GM18499 (cell line): Measurements from ENCODE around the gene SMG9.
"Not testable (repeated sequence)": the region's sequence is repeated elsewhere in the genome, so short reads cannot be mapped to it uniquely, and the experiment has no call there.

Experiments used
- ATAC-seq: cut with Tn5 transposase; IDR thresholded peaks from one replicate; pipeline ENCODE4 v1.9.1; 2021; ENCODE audit warnings: moderate number of reproducible peaks; ENCODE audit not compliant: insufficient read depth, unreplicated experiment

Gene SMG9

DNA sequence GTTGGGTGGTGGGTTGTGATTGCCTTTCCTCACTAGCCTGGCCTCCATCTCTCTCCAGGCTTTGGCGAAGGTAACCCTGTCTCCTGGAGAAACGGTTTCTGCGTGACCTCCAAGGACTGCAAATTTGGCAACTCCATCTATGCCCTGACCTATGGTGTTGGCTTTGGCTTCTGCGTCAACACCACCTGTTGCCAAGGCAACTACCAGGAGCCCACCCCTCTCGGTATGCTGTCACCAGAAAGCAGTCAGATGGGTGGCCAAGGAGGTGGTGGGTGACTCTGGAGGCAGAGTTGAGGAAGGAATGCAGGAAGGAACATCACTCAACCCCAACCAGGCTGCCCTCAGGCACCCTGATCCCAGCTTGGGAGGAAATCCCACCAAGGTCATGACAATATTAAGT lies 57.5 kb downstream of the SMG9 start:
- no peak for ATAC-seq

GRCh38 chr19:43695985-43696704 lies 58.6 kb downstream of the SMG9 start:
- no peak for ATAC-seq

- no peak for ATAC-seq
Measured at GRCh38 chr19:43694553-43694952, 60.2 kb downstream of the SMG9 start.

GRCh38 chr19:43692877-43693276 lies 61.9 kb downstream of the SMG9 start:
- ATAC-seq, result no peak

GRCh38 chr19:43692385-43692784 lies 62.4 kb downstream of the SMG9 start:
- ATAC-seq, result no peak

- no peak for ATAC-seq
Measured at GRCh38 chr19:43691755-43692154, 63.0 kb downstream of the SMG9 start.

DNA sequence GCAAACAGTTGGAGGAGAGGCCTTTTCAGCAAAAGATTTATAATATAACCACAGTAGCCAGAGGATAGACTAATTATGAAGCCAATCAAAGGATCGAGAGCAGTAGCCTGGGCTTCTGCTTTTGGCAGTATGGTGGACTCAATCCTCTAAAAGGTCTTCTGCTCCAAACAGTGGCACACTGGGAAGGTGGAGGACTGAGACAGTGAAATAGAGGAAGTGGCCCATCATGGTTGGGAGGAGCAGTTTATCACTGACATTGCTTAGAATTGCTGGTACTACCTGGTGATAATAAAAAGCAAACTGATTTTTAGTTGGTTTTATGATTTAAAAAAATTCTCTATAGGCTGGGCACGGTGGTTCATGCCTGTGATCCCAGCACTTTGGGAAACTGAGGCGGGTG lies 63.9 kb downstream of the SMG9 start:
- no peak for ATAC-seq

GRCh38 chr19:43690444-43690843 lies 64.3 kb downstream of the SMG9 start:
- ATAC-seq, result no peak

DNA sequence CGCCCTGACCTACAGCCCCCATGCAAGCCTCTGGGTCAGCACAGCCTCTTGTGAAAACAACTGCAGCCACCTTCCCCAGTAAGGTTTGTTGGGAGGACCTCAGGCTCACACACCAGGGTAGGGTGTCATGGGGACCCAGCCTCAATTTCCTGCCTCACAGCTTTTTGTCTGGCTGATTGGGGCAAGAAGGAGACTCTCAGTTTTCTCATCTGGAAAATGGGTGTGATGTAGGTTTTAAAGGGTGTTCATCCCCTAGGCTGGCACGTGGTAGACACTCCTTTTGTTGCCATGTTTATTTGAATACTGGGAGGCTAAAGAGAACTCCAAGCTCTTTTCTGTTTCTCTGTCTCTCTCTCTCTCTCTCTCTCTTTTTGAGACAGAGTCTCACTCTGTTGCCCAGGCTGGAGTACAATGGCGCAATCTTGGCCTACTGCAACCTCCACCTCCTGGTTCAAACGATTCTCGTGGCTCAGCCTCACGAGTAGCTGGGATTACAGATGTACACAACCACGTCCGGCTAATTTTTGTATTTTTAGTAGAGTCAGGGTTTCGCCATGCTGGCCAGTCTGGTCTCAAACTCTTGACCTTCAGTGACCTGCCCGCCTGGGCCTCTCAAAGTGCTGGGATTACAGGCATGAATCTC lies 66.6 kb downstream of the SMG9 start:
- no peak for ATAC-seq

DNA sequence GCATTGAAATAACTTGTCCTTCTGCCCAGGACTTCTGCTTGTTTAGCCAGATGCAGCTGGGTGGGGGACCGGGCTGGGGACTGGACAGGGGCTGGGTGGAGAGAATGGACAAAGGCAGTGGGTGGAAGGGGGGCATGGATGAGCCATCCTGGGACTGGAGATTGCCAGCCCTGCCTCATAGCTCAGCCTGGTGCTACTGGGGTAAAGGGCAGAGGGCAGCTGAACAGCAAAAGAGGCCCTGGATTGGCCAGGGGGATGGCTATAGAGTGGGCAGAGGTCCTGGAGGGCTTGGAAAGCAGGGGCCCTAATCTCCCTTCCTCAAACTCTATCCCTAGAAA lies 67.1 kb downstream of the SMG9 start:
- no peak for ATAC-seq

- no peak for ATAC-seq
Measured at GRCh38 chr19:43684326-43684725, 70.4 kb downstream of the SMG9 start.

DNA sequence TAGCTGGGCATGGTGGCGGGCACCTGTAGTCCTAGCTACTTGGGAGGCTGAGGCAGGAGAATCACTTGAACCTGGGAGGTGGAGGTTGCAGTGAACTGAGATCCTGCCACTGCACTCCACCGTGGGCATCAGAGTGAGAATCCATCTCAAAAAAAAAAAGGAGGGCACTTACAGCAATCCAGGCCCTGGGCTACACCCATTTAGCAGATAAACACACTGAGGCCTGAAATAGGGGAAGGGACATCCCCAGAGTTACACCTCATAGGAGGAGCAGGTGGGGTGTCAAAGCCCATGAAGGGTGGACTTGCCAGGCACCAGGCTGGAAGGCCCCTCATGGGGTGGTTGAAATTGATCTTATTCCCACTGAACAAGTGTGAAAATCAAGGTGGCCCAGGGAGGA lies 70.9 kb downstream of the SMG9 start:
- ATAC-seq, result no peak

- ATAC-seq, result no peak
Measured at GRCh38 chr19:43682824-43683661, 71.7 kb downstream of the SMG9 start.

DNA sequence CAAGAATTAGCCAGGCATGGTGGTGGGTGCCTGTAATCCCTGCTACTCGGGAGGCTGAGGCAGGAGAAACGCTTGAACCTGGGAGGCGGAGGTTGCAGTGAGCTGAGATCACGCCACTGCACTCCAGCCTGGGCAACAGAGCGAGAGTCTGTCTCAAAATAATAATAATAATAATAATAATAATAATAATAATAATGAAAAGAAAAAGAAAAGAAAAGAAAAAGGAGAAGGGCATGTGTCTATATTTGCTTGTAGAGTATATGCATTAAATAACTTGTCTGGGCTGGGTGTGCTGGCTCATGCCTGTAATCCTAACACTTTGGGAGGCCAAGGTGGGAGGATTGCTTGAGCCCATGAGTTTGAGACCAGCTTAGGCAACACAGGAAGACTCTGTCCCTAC lies 72.5 kb downstream of the SMG9 start:
- ATAC-seq, result not testable (repeated sequence)

GRCh38 chr19:43681821-43682220 lies 72.9 kb downstream of the SMG9 start:
- ATAC-seq, result no peak

GRCh38 chr19:43678512-43679261 lies 76.1 kb downstream of the SMG9 start:
- no peak for ATAC-seq
